GM12865 (cell line): ENCODE measurements around the gene CDKAL1.

Experiments used
- DNase-seq: peaks from one replicate; pipeline ENCODE4 v3.0.0; 2010; ENCODE audit warnings: low read depth
- H3K4me3 ChIP-seq: 2 replicates; pipeline ENCODE4 v1.5.1; 2011; ENCODE audit warnings: mild to moderate bottlenecking, low read depth, low read length, control low read depth
- TF ChIP-seq, protein P1 (sequence below): IDR thresholded peaks from 2 replicates; pipeline ENCODE4 v1.5.1; 2011; ENCODE audit warnings: low read length, control low read depth, low read depth, inconsistent platforms; ENCODE audit not compliant: insufficient read depth; ENCODE audit errors: missing control alignments

CDKAL1 gene

DNA sequence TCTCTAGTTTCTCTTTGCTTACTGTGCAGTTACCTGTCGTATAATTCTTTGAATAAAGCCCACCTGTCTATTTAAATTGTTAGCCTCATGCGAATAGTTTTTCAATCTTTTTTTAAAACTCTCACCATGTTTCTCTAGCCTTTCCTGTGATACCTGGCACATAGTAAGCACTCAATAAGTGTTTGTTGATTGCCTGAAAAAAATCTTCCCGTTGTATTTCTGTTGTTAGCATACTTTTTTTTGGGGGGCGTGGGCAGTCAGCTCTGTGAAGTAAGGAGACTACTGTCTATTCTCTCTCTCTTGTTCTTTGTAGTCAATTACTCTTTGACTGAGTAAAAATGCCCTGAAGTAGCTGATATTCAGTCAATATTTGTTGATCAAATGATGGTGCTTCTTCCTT, 205.8 kb downstream of the CDKAL1 start:
- TF ChIP-seq, protein P1, sequence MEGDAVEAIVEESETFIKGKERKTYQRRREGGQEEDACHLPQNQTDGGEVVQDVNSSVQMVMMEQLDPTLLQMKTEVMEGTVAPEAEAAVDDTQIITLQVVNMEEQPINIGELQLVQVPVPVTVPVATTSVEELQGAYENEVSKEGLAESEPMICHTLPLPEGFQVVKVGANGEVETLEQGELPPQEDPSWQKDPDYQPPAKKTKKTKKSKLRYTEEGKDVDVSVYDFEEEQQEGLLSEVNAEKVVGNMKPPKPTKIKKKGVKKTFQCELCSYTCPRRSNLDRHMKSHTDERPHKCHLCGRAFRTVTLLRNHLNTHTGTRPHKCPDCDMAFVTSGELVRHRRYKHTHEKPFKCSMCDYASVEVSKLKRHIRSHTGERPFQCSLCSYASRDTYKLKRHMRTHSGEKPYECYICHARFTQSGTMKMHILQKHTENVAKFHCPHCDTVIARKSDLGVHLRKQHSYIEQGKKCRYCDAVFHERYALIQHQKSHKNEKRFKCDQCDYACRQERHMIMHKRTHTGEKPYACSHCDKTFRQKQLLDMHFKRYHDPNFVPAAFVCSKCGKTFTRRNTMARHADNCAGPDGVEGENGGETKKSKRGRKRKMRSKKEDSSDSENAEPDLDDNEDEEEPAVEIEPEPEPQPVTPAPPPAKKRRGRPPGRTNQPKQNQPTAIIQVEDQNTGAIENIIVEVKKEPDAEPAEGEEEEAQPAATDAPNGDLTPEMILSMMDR = no peak
- H3K4me3 ChIP-seq = no peak overlapping the region
- DNase-seq = no peak

DNA sequence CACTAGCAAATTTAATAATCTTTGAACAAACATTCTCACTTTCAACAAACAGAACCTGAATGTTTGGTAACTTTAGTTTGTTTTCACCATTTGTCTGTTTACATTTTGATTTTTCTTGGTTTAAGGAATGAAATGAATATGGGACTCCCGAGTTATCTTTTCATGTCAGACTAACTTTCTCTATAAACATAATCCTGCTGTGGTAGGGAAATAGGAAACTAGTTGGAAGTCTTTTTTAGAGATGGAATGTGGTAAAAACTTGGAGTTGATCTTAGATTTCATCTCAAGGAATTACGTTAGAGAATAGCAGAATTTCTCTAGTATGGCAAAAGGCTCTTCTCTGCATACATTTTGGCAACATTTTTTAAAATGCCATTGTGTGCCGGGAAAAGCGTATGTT, 206.5 kb downstream of the CDKAL1 start:
- TF ChIP-seq, protein P1 = no peak
- H3K4me3 ChIP-seq = no peak overlapping the region
- no peak for DNase-seq

DNA sequence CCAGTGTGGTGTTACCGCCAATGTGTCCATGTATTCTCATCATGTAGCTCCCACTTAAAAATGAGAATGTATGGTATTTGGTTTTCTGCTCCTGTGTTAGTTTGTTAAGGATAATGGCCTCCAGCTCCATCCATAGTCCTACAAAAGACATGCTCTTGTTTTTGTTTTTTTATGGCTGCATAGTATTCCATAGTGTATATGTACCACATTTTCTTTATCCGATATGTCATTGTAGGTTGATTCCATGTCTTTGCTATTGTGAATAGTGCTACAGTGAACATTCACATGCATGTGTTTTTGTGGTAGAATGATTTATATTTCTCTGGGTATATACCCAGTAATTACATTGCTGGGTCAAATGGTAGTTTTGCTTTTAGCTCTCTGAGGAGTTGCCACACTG, 207.2 kb downstream of the CDKAL1 start:
- TF ChIP-seq, protein P1 = no peak
- H3K4me3 ChIP-seq = no peak overlapping the region
- DNase-seq = no peak

DNA sequence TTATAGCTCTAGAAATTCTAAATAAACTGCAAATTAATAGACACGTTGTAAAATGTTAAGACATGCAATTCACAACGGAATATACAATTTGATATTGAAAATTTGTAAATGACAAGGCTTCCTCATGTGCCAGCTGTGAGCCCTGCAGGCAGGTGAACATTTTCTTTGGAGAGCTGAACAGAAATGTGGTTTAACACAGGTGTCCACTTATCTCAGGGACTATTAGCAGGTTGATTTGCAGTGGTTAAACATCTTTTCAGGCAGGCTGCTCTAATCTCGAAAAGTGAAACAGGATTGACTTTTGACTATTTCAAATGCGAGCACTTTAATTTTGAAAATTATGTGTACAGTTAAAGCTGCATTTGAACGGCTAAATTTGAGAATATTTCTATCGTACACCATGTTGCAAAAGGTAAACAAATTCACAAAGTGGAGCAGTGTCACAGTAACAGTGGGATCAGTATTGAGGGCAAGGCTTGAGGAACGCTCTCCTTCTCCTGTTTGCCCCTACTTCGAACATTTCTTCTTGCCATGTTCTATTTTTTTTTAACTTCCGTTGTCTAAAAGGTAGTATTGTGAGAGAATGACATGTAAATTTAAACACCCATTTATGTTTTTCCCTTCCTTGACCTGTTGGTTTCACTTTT, 210.8 kb downstream of the CDKAL1 start:
- TF ChIP-seq, protein P1 = no peak
- no peak for DNase-seq
- H3K4me3 ChIP-seq = no peak overlapping the region

DNA sequence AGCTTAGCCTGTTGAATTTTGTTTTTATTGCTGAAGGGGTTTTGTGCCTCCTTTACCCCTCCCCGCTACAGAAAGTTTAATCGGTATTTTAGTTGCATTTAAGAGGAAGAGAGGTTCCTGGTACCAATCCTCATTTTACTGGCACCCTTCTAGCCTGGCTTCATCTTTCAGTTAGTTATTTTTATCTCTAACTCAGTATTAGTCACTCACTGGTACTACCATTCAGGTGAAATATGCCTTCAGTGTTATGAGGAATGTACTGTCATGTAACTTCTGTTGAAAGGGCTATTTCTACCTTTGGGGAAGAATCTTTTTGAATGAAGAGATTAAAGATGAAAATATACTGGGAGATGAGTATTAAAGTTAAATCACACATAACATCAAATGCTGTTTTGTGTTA, 211.8 kb downstream of the CDKAL1 start:
- TF ChIP-seq, protein P1 = no peak
- H3K4me3 ChIP-seq = no peak overlapping the region
- DNase-seq = no peak

DNA sequence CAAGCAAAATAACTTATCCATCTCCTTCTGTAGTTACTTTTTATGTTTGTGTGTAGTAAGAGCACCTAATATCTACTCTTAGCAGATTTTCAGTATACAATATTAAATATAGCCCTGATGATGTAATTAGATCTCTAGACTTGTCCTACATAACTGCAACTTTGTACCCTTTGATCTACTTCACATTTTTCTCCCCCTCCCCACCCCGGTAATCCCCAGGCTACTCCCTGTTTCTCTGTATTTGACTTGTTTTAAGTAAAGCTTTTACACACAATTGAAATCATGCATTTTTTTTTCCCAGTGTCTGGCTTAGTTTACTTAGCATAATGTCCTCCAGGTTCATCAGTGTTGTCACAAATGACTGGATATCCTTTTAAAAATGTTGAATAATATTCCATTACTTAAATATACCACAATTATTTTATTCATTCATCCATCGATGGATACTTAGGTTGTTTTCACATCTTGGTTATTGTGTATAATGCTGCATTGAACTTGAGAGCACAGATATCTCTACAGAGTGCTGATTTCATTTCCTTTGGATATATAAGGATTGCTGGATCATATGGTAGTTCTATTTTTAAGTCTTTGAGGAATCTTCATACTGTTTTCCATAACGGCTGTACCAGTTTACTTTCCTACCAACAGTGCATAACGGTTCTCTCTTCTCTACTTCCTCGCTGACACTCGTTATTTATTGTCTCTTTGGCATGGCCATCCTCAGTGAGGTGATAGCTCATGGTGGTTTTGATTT, 212.7 kb downstream of the CDKAL1 start:
- peak; percentile 35 for DNase-seq
- H3K4me3 ChIP-seq = no peak overlapping the region
- TF ChIP-seq, protein P1 = no peak
